Measurements from ENCODE around the gene RAB40B.
"Not testable (repeated sequence)": the region's sequence is repeated elsewhere in the genome, so short reads cannot be mapped to it uniquely, and the experiment has no call there.

The RAB40B gene

GRCh38 chr17:82666931-82667667 lies 31.4 kb downstream of the RAB40B start:
- no peak for DNase-seq

- DNase-seq = no peak
Measured at GRCh38 chr17:82665891-82666290, 32.6 kb downstream of the RAB40B start.

- DNase-seq = no peak
Measured at GRCh38 chr17:82665217-82665616, 33.3 kb downstream of the RAB40B start.

- DNase-seq = no peak
Measured at GRCh38 chr17:82664701-82665182, 33.8 kb downstream of the RAB40B start.

- DNase-seq = no peak
Measured at GRCh38 chr17:82664276-82664575, 34.3 kb downstream of the RAB40B start.

GRCh38 chr17:82663381-82664275 lies 34.9 kb downstream of the RAB40B start:
- DNase-seq = no peak

GRCh38 chr17:82662711-82663261 lies 35.7 kb downstream of the RAB40B start:
- DNase-seq = no peak

GRCh38 chr17:82661717-82662683 lies 36.5 kb downstream of the RAB40B start:
- DNase-seq = no peak

- DNase-seq = no peak
Measured at GRCh38 chr17:82659886-82660285, 38.6 kb downstream of the RAB40B start.

- no peak for DNase-seq
Measured at GRCh38 chr17:82658796-82659452, 39.6 kb downstream of the RAB40B start.

GRCh38 chr17:82658331-82658730 lies 40.2 kb downstream of the RAB40B start:
- no peak for DNase-seq

- DNase-seq = no peak
Measured at GRCh38 chr17:82657926-82658325, 40.6 kb downstream of the RAB40B start.

- DNase-seq = no peak
Measured at GRCh38 chr17:82656266-82656665, 42.2 kb downstream of the RAB40B start.

GRCh38 chr17:82655523-82655922 lies 43.0 kb downstream of the RAB40B start:
- DNase-seq = no peak

GRCh38 chr17:82655038-82655479 lies 43.4 kb downstream of the RAB40B start:
- no peak for DNase-seq

GRCh38 chr17:82654611-82655010 lies 43.9 kb downstream of the RAB40B start:
- not testable (repeated sequence) for DNase-seq

- no peak for DNase-seq
Measured at GRCh38 chr17:82653651-82654528, 44.6 kb downstream of the RAB40B start.

- no peak for DNase-seq
Measured at GRCh38 chr17:82650723-82651122, 47.8 kb downstream of the RAB40B start.

GRCh38 chr17:82649501-82650261 lies 48.8 kb downstream of the RAB40B start:
- DNase-seq = no peak

- DNase-seq = no peak
Measured at GRCh38 chr17:82648742-82649331, 49.7 kb downstream of the RAB40B start.
